ENCODE measurements around the gene FBXW12.

FBXW12 gene

DNA sequence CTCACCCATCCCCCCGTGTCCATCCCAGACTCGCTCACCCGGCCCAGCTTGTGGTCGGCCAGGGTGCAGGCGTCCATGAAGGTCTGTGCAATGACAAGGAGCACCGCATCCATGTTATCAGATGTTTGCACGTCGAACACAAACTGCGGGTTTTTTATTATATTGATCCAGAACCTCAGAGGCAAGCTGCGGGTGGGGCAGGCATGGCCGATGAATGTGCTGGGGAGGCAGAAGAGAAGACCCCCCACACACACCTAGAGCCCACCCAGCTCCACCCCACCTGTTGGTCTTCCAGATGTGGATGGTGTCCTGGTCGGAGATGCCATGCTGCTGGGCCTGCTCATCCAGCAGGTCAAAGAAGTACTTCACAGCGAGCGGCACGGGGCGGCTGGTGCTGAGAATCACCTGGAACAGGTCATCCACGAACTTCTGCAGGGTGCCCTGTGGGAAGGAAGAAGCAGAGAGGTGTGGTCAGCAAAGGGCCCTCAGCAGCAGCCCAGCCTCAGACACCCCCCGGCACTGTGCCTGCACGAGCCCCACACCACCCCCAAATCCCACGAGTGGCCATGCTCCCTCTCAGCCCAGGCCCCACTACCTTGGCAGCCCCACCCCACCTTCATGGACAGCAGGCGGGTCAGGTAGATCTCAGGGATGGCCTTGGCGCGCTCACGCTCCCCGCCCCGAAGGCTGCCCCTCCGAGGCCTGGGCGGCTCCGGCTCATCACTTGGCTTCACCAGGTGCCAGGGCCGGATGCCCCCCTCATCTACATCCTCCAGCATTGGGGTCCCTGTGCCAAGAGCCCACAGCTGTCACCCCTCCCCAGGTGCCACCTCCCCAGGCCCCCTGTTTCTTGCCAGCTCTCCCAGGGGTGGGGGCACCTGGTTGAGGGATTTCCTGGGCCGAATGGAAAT, 37.5 kb downstream of the FBXW12 start:
- DNase-seq (ENCODE audit: low spot score): no peak

DNA sequence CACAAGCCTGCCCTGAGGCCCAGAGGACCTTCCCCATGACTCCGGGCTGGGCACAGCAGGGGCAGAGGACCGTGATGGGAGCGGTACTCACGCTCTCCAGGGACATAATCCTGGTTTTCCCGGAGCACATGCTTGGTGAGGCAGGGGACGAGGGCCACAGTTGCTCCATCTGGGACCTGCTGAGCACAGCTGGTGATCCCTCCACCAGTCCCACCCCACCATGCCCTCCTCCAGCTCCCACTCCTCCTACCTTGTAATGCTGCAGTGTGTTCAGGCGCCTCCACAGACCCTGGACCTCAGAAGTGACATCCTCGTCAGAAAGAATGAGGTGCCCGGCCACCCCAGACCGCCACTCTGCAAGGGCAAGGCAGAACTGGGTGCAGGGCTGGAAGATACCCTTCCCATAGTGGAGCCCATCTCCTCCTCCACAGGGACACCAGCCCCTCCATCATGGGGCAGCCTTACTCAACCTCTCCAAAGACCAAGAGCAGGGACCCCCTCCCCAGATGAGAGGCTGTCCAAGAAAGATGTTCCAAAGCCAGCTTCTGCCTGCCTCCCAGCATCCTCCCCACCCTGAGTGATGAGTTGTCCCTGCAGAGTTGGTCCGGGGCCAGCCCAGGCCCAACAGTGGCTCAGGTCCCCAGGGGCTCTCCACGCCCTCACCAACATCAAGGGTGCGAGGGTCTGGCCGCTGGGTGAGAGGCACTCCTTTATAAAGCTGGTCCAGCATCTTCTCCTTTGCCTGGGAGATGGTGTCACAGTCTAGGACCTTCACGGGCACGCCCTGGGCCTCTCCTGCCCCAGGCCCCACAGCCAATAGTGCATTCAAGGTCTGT, 38.4 kb downstream of the FBXW12 start:
- DNase-seq (ENCODE audit: low spot score): no peak

DNA sequence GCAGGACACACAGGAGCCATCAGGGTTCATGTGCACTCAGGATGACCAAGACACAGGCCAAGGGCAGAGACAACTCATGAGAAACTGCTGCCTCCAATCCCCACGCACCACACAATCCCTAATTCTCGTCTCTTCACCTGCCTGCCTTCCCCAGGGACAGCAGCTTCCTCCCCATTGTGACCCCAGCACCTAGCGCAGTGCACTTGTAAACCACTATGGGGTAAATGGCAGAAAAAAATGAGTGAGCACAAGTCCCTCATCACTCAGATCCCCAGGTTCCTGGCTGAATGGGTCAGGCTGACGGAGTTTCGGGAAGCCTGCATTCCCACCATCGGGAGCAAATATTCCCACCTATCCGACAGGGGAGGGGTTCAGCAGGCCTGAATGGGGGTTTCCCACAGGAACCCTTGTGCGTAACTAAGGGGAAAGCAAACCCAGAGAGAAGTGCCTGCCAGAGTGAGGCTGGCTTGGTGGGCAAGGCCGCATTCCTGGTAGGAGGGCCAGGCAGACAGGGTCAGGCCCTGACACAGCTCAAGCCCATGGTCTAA, 39.1 kb downstream of the FBXW12 start:
- no peak for DNase-seq (ENCODE audit: low spot score)

DNA sequence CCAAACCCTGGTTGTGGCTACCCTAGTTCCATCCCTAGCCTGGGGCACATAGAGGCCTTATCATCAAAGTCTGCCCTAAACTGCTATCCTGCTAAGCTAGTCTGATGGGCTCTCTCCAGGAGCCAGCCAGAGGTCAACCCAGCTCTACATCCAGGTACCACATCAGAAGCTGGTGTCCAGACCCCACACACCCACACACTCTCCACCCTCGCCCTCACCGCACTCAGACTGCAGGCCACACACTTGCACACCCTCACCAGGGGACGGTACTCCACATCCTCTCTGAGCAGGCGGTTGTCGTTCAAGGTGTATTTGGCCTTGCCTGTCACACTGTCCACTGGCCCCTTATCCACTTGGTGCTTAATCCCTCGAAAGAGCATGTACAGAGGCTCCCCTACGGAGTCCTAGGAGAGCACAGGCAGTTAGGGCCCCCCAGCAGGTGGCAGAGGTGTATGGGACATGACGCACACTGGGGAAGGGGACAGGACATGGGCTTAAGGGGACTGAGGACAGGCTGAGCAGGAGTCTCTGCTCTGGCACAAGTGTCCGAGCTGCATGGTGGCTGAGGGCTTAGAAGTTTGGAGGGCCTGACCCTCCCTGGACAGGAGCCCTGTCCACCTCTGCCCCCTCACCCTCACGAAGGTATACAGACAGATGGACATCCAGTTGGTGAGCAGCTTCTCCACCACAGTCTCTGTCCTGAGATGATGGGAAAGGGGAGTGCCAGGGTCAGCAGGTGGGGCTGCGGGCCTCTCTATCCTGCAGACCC, 39.8 kb downstream of the FBXW12 start:
- no peak for DNase-seq (ENCODE audit: low spot score)

DNA sequence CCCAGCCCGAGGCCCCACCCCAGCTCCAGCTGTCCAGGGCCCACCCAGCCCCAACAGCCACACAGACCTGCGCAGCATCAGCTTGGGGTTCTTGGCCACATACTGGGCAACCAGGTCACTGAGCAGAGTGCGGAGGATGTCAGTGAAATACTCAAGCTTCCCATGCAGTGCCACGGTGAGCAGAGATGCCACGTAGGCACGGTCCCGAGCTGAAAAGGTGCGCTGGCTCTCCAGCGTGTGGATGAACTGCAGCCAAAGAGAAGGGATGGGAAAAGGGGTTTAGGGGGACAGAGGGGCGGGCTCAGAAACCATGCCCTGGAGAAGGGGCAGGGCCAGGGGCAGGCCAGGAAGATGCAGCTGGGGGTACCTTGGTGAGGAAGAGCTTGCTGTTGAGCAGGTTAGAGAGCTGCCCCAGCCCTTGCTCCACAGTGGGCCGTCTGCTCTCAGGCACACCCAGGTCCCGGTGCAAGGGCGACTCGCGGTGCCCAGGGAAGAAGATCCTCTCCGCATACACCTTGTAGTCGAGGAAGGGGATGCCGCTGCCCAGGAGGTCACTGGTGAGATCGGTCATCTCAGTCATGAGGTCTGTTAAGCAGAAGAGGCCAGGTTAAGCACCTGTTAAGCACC, 40.5 kb downstream of the FBXW12 start:
- DNase-seq (ENCODE audit: low spot score): no peak

DNA sequence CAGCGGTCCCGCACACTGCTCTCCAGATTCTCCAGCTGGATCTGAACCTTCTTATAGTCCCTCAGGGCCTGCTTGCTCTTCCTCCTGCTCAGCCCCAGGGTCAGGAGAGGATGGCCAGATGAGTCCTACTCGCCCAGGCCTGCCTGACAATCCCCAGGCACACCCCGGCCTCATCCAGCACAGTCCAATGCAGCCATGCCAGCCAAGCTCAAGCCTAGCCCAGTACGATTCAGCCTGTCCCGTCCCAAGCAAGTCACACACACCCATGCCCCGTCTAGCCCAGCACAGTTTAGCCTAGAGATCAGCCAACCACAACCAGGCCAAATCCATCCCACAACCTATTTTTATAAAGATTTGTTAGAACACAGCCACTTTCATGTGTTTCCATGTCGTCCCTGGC, 41.1 kb downstream of the FBXW12 start:
- DNase-seq (ENCODE audit: low spot score): no peak

DNA sequence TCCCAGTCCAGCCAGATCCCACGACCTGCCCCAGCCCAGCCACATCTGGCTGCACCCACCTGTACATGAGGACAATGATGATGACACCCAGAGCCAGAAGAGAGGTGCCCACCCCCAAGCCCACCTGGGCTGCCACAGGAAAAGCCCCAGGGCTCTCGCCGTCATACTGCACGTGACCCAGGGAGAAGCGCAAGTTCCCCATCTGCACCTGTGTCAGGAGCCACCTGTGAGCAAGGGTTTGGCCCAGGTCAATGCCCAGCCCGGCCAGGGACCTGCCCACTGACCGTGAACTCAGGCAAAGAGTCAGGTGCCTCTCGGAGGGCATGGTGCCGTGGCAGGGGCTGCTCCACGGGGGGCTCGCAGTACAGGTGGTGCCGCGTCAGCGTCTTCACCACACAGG, 41.6 kb downstream of the FBXW12 start:
- DNase-seq (ENCODE audit: low spot score): no peak

DNA sequence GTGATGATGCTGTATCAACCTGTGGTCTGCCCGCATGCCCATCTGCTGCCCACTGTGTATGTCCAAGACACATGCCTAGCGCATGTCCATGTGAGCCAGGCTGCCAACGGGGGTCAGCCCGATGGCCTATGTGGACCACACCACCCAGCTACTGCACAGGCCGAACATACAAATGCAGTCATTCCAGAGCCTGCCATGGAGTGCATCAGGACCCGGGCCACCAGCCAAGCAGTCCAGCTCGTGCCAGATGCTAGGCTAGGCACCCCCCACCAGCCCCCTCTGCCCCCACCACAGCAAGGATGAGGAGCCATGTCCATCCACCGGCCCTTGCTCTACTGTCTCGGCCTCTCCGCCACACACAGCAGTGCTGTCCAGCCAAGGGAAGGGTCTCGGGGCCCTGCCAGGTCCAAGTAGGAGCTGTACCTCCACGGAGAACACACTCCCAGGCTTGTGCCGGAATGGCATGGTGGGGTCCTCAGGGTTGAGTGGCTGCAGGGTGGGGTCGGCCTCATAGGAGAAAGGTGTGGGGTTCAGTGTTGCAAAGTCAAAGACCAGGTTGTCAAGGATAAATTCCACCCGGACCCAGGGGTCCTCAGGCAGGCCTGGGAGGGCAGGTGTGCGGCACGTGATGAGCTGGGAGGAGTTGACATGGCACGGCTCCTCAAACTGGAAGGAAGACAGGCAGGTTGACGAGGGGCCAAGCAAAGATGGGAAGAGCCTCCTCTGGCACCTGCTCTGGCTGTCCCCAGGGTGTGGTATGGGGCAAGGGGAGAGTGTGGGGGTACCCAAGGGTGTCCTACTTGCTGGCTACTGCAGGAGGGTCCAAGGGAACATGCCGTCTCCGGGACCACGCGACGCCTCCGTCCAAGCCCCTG, 42.6 kb downstream of the FBXW12 start:
- DNase-seq (ENCODE audit: low spot score): no peak

DNA sequence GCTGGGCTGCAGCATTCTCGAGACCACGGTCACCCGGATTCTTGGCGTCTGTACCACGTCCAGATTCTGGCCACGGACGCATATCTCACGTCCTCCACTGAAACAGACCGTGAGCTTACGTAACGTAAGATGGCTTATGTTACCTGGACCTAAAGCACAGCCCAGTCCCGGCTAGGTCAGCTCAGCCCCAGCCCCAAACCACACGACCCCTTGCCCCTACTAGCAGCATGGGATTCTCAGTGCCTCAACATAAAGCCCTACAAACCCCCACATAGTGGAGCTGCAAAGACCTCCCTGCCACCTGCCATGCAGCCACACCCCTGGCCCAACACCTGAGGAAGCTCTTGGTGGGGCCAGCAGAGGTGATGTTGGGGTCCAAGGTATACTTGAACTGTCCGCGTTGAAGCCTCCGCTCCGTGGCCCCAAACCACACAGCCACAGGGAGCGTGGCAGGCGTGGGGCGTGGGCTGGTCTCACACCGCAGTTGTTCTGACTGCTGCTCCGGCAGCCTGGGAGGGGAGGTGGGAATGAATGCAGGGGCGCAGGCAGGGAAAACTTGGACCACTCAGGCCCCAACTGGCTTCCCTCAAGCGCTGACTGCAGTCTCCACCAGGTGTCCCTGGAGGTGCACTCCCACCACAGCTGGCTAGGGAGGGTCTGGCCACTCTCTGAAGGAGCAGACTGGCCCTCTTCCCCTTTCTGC, 43.4 kb downstream of the FBXW12 start:
- DNase-seq (ENCODE audit: low spot score): no peak

DNA sequence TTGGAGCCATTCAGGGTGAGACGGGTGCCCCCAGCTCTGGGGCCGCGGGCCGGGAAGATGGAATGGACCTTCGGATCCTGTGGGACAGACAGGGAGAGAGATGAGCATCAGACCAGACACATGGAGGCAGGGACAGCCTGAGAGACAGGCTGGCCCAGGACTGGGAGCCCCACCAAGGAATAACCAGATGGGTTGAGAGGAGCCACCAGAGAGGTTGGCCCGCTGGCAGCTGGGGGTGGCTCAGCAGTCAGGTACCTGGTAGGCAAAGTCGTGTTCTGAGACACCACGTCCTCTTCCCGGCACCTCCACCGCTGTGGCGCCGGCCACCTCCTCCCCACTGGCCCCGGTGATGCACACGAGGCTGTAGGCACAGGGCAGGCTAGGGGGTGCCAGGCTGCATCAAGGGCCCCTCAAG, 44.1 kb downstream of the FBXW12 start:
- no peak for DNase-seq (ENCODE audit: low spot score)

DNA sequence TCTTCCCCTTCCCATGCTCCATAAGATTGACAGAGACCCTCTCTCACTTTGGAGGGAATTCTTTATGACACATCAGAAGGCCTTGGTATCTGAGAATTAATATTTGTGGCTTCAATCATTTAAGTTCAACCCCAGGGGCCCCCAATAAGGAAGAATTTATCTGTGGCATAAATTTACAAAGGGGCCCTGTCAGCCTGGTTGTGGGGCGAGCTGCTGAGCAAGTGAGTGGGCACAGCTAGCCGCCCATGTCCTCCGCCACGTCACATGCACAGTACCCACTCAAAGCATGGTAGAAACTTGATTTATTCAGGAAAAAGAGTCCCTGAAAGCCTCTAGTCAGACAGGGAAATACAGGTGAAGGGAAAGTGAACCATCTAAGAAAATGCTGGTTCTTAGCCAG, 44.5 kb downstream of the FBXW12 start:
- no peak for DNase-seq (ENCODE audit: low spot score)

DNA sequence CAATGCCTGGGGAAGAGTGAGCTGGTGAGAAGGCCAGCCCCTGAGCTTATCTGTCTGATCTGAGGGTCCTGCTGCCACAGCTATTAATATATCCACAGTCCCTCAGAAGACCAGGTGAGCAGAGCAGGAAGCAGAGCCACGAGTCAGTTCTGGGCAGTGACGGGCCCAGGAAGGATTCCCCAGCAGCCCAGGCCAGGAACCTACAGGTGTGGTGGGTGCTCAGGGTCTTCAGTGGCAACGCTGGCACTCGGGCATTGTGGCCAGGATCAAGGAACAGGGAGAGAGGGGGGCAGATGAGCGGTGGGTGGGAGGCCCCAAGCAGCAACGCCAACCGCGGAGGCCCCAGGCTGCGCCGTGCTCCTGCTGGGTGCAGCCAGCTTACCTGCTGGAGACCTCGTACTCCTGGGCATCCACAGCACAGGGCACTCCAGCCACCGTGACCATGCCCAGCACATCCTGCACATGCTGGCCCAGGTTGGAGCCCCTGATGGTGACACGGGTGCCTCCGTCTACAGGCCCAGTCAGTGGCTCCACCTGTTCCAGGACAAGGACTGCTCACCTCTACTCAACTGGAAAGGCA, 45.6 kb downstream of the FBXW12 start:
- no peak for DNase-seq (ENCODE audit: low spot score)

DNA sequence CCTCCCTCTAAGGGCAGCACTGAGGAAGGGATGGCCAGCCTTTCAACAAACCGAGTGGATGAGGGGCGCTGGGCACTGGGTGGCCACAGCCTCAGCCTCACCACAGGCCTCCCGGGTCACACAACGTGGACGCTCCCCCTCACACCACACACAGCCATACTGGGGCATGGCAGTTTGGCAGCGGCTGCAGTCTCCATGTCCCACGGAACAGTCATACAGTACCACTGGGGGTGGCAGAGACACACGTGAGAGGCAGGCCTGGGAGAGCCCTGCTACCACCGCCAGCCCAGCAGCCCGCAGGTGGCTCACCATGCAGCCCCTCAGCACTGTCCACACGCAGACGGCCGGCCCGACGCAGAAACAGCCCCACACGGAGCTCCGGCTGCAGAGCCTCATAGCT, 46.1 kb downstream of the FBXW12 start:
- no peak for DNase-seq (ENCODE audit: low spot score)

DNA sequence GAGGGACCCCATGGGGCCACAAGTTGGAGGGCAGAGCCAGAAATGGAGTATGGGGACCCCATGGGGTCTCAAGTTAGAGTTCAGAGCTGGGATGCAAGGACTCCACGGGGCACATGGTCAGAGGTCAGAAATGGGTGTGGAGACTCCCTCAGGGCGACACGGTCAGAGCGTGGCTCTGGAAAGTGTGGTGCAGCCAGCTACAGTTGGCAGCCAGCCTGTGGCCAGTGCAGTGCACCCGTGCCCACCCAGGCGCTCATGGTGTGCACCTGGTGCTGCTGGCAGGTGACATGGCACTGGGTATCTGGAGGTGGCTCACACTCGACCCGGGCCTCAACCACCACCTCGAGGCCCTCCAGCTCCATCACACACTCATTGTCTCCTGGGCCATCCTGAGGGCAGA, 46.6 kb downstream of the FBXW12 start:
- no peak for DNase-seq (ENCODE audit: low spot score)

DNA sequence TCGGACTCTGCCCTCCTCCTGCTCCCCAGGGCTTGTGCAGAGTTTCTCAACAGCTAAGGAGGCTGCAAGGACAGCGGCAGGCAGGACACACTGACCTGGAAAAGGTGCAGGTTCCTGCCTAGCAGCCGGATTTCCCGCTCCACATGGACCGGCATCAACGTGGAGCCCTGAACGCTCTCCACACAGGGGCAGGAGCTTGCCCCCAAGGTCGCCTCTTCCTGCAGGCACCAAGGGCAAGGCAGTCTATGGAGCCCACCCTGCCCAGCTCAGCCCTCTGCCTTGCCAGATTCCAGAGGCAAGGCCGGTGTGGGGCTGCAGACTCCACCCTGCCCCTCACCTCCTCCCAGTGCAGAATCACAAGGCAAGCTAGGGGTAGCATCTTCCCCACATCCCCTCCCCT, 47.1 kb downstream of the FBXW12 start:
- no peak for DNase-seq (ENCODE audit: low spot score)

DNA sequence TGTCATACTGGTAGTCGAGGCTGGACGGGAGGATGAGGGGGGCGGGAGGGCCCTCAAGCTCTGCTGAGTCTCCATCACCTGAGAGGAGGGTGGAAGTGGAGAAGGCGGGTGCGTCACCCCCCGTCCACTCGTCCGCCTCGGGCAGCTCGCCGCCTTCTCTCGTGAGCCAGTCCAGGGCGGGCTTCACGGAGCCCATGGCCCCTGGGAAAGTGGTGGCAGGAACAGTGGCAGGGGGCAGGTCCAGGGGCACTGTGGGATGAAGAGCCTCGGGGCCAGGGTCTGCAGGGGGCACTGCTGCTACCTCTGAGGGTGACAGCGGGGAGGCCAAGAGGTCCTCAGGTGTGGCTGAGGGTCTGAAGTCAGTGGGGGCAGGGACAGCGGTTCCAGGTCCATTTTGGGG, 47.6 kb downstream of the FBXW12 start:
- no peak for DNase-seq (ENCODE audit: low spot score)

DNA sequence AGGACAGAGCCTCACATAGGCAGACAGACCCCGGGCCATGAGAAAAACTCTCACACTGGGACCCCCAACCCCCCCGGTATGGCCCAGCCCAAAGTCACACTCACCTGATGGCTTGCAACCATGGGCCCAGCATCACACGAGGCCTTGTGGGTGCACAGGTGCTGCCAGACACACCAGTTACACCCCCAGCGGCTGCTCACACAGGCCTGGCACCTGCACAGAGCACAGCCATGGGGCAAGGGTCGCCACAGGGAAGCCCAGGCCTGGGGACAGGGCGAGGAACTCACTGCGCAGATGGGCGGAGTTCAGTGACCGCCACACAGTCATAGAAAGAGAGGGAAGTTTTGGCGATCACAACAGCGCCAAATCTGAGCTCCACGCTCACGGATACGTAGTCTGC, 48.5 kb downstream of the FBXW12 start:
- DNase-seq (ENCODE audit: low spot score): no peak

DNA sequence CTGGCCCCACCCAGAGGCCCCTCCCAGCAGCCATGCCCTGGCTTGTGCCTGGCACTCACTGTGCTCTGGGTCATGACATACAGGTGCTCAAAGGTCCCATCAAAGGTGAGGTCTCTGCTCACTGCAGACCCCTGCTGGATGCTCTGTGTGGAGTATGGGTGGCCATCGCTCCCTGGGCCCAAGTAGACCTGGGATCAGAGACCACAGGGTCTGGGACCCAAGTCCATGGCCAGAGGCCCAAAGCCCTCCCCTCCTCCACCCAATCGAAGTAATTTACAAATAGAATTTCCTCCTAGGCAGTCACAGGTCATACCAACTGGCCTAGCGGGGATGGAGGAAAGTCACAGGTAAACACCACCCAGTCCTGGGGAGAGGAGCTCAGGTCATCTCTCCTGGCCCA, 50.3 kb downstream of the FBXW12 start:
- DNase-seq (ENCODE audit: low spot score): no peak

DNA sequence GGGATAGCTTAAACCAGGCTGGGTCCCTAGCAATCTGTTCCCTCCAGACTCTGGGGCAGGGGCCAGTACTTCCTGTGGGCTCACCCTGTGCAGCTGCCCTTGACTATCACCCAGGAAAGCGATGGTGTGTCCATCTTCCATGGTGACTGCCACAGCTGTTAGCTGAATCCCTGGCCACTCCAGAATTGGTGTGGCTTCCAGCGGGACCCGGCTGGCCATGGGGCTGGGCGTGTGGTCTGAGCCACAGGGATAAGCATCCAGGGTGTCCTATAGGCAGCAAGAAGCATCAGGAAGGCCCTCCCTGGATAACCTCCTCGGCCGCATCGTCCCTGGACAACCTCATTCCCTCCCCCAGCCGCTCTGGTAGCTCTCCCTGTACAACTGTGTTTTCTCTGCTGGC, 50.7 kb downstream of the FBXW12 start:
- DNase-seq (ENCODE audit: low spot score): no peak
